HS-27A (cell line): ENCODE measurements around the gene PIH1D1.
A peak's percentile ranks its signal among the peaks of the same experiment; 100 is the strongest.
"Not testable (repeated sequence)": the region's sequence is repeated elsewhere in the genome, so short reads cannot be mapped to it uniquely, and the experiment has no call there.

Source experiments
- DNase-seq: peaks from one replicate; pipeline ENCODE4 v3.0.0-alpha.2; 2012; ENCODE audit warnings: low read depth, missing footprints

The PIH1D1 gene

GRCh38 chr19:49456326-49456725 is 4.7 kb upstream of the PIH1D1 start:
- no peak for DNase-seq

GRCh38 chr19:49455773-49456172 is 4.2 kb upstream of the PIH1D1 start:
- no peak for DNase-seq

DNA sequence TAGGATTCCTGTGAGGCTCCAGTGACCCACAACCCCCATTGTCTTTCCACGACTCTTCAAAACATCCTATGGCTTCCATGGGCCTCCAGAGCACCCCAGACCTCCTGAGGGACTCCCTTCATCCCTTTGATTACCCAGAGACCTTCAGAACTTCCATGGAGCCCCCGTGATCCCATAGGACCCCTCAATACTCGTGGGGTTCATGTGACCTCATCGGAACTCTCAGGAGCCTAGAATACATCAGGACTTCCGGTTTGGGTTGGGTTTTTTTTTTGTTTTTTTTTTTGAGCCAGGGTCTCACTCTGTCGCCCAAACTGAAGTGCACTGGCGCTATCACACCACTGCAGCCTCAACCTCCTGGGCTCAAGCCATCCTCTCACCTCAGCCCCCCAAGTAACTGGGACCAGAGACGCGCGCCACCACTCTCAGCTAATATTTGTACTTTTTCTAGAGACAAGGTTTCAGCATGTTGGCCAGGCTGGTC is 2.2 kb upstream of the PIH1D1 start:
- no peak for DNase-seq

- DNase-seq, result peak; percentile 98
These were observed 1.6 kb upstream of the PIH1D1 start, which contains the start of gene ALDH16A1 for GRCh38 chr19:49453013-49453756. TSS of gene ALDH16A1 (plus strand) at chr19:49453225. CDS start at chr19:49453332, 107 bp downstream.

DNA sequence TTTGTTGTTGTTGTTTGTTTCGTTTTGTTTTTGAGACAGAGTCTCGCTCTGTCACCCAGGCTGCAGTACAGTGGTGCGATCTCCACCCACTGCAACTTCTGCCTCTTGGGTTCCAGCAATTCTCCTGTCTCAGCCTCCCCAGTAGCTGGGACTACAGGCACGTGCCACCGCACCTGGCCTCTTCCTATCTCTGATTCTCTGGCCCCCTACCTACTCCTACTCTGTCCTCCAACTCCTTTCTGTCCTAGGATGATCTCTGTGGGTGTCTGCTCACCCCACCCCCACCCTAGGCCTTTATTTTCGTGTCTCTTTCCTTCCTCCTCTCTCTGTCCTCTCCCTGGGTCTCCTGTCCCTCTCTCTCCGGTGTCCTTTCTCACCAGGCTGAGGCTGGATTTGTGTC is 1.2 kb downstream of the PIH1D1 start:
- DNase-seq, result no peak

- no peak for DNase-seq
These were observed 3.2 kb downstream of the PIH1D1 start for GRCh38 chr19:49448432-49448786.

DNA sequence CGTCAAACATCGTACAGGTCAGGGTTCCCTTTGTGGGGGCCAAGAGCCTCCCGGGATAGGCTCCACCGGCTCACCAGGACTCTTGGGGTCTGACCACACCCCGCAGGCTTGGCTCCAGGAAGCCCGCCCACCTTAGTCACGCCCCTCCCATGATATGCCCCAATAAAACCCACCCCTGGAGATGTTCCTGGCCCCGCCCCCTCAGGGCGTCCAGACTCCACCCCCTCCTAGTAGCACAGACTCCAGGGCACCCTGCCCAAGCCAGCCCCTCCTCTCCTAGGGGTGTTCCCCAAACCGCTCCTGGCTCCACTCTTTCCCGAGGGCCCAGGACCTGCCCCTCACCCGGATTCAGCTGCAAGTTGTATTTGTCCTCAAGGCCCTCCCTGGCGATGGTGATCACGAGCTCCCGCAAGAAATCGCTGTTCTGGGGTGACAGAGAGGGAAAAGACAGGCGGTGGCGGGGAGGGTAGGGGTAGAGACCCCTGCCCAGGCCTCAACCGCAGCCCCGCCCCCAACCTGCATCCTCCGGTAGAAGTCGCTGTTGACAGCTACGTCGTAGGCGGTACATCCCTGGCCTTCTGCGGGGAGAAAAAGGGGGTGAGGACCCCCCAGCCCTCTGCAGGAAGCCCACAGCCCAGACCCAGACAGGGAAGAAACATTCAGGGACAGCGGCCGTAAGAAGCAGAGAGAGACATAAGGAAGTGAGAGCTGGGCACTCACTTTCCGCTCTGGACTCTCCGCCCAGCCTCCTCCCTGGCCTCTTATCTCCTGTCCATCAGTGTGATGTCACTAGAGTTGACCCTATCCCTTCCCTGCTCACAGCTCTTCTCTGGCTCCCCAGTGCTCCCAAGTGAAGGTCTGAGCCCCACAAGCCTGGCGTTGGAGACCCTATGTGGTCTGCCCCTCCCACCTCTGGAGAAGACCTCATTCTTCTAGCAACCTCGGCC is 3.9 kb downstream of the PIH1D1 start:
- no peak for DNase-seq

DNA sequence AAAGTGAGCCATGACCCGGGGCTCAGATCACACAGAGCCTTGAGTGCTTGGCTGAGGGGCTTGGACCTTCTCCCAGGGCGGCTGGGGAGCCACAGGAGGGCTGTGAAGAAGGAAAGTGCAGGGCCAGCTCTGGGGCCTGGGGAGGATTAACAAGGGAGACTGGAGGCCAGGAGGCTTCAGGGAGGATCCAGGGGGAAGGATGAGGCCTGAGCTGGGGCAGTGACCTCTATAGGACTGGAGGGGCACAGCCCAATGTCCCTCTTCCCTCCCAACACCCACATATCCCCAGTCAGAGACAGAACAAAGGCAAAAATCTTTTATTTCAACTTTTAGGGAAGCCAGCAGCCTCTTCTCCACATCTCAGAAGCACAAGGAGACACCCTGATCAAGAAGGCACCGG is 5.6 kb downstream of the PIH1D1 start:
- DNase-seq, result no peak

DNA sequence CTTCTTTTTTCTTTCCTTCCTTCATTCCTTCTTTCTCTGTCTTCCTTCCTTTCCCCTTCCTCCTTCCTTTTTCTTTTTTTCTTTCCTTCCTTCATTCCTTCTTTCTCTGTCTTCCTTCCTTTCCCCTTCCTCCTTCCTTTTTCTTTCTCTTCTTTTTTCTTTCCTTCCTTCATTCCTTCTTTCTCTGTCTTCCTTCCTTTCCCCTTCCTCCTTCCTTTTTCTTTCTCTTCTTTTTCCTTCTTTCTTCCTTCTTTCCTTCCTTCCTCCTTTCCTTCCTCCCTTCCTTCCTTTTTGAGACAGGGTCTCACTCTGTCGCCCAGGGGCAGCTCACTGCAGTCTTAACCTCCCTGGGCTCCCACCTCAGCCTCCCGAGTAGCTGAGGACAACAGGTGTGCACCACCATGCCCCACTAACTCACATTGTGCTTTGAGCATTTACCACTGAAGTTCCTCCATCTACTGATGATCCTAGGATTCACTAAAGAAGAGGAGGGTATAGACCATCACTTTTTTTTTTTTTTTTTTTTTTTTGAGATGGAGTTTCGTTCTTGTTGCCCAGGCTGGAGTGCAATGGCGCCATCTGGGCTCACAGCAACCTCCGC is 7.4 kb downstream of the PIH1D1 start:
- not testable (repeated sequence) for DNase-seq

DNA sequence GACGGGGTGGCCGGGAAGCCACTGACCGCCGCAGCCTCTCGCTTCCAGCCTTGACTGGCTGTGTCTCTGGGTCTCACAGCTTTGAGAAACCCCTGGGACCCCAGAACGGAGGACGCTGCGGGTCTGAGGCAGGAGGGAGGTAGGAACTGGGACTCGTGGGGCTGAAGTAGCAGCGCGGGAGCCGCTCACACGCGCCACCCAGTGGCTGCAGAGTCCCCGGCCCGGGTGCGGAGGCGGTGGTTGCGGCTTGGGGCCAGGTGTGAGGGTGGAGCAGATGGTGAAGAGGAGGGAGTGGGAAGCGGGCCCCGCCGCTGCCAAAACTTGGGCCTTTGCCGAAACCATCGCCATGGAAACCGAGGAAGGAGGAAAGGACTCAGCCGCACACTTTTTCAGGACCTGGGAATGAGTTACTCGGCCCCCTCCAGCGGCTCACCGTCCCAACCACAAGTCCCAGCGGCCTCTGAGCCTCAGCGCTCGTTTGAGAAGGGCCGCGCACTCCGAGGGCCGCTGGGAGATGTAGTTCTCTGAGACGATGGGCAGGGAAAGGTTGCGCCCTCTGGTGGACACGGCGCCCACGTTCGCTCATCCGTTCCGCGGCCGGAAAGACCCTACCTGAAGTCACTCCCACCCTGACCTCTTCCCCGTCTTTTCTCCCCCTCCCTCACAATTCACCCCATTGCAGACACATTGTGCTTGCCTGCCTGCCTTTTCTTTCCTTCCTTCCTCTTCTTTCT is 8.1 kb downstream of the PIH1D1 start:
- peak; percentile 89 for DNase-seq

GRCh38 chr19:49442771-49443365 is 8.7 kb downstream of the PIH1D1 start:
- peak; percentile 89 for DNase-seq

DNA sequence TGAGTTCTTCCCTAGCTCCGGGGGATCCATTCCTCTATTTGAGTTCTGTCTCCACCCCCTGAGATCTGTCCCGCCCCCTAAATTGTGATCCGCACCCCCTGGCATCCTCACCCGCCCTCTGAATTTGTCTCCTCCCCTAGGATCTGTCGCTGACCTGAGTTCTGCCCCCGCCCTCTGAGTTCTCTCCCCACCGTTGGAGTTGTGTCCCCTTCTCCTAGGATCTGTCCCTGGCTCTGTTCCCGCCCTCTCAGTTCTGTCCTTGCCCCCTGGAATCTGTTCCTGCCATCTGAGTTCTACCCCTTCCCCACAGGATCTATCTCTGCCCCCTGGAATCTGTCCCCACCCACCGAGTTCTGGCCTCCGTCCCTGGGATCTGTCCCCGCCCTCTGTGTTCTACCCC is 9.3 kb downstream of the PIH1D1 start:
- no peak for DNase-seq

DNA sequence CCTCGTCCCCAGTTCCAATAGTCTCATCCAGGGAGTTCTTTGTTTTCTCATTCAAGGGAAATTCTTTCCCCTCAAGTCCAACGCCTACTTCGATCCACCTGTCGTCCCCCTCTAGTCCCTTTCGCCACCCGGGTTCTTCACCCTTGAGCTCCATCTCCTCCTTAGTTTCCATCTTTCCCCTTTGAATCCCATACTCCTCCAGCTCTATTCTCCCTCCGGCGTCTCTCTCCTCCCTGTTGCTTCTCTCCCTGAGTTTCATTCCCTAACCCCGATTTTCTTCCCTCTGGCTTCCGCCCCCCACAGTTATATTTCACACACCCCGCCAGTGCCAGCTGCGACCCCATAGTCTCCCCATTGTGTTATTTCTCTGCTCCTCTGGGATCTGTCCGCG is 9.7 kb downstream of the PIH1D1 start:
- no peak for DNase-seq

DNA sequence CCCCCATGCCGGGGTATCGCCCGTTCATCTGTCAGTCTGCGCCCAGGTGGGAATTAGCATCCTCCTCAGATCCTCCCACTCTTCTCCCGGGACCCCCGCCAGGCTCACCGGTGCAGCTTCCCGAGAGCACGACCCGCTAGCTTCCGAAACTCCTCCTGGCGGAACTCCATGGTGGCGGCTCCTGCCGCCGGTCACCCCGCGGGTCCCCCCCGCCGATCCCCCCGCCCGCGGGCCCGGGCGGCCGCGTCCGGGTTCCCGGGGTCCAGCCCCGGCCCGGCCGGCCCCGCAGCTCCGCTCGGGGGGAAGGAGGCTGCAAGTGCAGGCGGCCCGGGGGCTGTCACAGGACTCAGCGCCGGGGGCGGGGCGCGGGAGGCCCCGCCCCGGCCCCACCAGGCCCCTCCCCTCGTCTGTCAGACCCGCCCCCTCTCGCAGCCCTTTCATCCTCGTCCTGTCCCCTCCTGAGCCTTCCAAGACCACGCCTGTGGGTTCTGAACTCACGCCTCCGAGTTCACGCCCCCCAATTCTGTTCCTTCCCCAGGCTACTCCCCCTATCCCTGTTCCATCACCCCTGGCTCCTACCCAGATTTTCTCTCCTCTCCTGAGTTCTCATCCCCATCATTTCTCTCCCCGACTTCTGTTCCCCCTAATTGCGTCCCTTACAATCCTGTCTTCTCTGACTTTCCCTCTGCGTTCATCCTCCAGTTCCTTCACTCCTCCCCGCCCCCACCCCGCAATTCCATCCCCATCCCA is 10.2 kb downstream of the PIH1D1 start, which contains the start of gene SLC17A7:
TSS of gene SLC17A7 (minus strand) at position 318 of the 750 bp plus-strand sequence. CDS start at position 170, 148 bp downstream.
- DNase-seq, result no peak

DNA sequence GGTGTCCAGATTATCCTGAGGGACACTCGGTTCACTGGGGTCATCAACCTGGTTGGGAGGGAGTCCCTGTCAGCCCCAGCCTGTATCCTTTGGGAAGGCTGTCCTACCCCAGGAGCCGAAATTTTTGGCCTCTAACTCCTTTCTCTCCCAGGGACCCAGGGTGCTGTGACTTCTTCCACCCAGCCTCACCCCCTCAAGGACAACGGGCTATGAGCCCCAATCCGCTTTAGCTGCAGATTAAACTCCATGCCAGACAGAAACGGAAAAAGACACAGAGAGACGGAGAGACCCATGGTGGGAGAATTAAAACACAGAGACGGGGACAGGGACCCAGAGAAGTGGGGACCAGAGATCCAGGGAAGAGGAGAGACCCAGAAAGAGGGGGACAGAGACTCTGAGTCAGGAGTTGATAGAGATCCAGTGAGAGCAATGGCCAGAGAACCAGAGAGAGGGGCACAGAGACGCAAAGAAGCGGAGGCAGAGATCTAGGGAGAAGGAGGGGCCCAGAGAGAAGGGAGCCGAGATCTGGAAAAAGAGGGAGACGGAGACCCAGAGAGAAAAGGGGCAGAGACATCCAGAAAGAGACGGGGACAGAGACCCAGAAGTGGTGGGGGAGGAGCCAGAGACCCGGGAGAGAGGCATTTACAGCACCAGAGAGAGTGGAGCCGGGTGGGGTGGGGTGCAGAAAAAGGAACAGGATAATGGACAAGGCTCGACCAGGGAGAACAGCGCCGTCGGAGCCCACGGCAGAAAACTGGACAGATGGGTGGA is 11.0 kb downstream of the PIH1D1 start:
- DNase-seq, result no peak

GRCh38 chr19:49439836-49440235 is 11.8 kb downstream of the PIH1D1 start:
- DNase-seq, result no peak

DNA sequence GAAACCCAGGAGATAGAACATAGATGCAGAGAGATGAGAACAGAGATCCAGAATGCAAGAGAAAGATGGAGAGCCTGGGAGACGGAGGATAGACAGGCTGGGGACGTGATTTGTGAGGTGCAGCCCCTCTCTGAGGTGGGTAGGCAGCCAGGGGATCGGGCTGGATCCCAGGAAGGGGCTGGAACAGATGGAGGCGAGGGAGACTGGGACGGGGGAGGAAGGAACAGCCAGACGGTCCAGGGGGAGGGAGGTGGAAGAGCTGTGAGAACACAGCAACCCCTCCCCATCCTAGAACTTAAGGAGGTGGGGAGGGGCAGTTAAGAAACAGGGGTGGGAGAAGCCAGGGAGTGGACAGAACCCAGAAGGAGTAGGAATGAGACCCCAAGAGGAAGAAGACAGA is 13.4 kb downstream of the PIH1D1 start:
- DNase-seq, result no peak

GRCh38 chr19:49437231-49437630 is 14.4 kb downstream of the PIH1D1 start:
- no peak for DNase-seq

DNA sequence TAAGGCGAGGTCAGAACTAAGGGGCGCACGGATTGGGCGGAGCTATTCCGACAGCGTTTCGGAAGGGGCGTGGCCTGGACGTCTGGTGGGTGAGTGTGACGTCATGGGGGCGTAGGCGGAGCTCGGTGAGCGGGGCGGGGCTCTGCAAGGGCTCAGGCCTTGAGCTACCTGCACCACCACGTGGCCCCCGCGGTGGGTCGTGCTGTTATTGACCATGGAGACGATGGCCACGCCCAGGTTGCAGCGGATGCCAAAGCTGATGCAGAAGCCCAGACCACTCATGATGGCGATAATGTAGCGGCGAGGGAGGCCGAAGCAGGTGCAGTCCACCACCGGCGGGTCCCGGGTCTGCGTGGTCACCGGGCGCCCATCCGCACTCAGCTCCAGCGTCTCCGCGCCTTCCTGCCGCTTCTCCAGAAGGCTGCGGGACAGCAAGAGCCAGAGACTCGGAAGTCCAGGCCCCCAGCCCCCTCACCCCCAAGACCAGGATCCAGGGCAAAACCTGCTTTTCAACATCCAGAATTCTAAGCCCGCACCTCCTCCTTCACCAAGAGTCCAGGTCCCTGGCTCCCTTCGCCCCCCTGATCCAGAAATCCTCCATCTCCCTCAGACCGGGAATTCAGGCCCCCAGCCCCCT is 15.1 kb downstream of the PIH1D1 start:
- no peak for DNase-seq
